NCI-H1417 (cell line): Measurements from ENCODE around the gene TRABD2B.
A peak's percentile ranks its signal among the peaks of the same experiment; 100 is the strongest.

ENCODE experiments used
- DNase-seq, 3 experiments: peaks; one replicate each; lab custom pipeline; 2025; lab: John Stamatoyannopoulos, UW

TRABD2B gene

DNA sequence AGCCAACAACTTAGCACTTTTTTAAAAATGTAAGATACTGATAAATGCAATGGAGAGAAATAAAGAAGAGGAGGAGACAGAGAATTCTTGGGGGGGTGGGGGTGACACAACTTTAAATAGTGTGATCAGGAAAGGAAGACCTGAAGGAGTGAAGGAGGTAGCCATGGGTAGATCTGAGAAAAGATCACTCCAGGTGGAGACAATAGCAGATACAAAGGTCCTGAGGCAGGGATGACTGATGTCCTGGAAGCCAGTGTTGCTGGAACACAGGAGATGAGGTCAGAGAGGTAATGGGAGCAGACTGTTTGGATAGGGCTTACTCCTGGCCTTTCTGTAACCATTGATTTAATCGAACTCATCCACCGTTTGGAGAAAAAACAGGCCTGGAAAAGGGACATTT, 24.6 kb upstream of the TRABD2B start:
- DNase-seq: no peak

DNA sequence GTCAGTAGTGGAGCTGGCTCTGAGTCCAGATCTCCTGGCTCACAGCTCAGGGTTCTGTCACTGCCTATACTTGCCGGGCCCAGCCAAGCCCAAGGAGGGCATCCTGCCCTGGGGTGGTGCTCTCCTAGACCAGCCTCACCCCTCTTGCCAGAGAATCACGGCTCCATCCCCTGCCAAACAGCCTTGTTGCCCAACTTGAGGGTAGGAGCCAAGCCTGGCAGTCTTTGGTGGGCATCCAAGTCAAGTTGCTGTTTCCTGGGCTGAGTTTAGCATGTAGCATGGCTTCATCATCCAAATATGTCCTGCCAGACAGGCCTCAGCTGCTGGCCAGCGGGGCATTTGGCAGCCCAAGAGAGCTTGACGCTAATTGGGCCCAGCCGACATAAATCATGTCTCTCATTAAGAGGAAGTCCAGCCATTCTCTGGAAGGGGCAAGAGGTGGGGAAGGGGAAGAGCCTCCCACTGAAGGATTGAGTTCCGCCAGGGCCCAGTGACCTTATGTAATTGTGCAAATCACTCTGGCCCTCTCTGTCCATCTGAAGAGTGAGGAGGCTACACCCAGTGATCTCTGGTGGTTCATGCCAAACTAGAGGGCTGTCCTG, 22.6 kb upstream of the TRABD2B start:
- DNase-seq: no peak

DNA sequence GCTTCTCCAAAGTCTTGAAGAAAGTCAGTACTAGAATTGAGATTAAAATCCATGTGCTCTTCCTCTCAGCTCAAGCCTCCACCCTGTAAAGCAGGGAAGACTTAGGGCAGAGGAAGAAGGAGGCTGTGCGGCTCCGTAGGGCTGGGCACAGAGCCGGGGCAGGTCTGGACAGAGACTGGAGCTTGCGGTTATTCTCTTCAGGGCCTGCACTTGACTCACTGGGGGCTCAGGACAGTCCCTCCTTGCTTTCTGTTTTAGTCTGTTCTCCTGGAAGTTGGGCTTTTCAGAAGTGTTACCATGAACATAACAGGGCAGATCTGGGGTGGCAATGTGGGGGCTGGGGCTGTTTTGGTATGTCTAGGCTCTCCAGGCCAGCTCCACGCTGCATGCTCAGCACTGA, 21.6 kb upstream of the TRABD2B start:
- DNase-seq: no peak

DNA sequence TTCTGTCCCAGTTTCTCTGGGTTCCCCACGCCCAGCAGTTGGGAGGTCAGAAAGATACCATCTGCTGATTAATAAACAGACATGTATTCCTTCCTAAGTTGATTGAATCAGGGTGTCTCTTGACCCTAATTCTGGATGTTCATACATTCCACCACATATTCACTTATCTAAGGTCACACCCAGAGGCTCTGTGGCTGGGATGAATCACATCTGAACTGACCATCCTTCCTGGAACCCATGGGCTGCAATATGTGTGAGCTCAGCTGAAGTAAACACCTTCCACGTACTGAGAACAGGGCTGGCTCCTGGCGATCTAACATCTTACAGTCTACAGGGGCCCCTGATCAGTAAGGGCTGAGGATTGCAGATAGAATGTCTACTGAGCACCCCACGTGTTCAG, 20.5 kb upstream of the TRABD2B start:
- DNase-seq: no peak

DNA sequence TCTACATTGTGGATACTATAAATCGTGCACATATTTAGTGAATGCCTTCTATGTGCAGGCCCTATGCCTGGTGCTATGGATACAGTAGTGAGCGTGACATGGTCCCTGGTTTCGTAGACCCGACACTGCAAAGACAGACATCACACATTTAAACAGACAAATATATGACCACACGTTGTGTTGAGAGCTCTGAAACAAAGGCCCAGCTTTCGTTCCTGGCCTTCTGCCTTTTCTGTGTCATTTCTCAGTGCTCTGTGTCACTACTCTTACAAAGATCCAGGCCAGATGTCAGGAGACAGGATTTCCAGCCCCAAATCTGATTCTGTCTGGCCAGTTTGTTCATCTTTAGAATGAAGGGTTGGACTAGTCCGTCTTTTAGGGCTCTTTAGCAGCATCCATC, 19.3 kb upstream of the TRABD2B start:
- no peak for DNase-seq

DNA sequence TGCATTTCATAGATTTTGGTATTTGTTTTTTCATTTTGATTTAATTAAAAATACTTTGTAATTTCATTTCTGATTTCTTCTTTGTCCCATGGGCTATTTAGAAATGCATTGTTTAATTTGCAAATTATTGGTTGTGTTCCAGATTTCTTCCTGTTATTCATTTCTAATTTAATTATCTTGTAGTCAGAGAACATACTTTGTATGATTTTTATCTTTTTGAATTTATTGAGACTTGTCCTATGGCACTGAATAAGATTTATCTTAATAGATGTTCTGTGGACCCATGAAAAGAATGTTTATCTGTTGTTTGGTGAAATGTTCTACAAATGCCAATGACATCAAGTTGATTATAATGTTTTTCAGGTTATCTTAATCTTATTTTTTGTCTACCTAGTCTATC, 16.1 kb upstream of the TRABD2B start:
- no peak for DNase-seq

DNA sequence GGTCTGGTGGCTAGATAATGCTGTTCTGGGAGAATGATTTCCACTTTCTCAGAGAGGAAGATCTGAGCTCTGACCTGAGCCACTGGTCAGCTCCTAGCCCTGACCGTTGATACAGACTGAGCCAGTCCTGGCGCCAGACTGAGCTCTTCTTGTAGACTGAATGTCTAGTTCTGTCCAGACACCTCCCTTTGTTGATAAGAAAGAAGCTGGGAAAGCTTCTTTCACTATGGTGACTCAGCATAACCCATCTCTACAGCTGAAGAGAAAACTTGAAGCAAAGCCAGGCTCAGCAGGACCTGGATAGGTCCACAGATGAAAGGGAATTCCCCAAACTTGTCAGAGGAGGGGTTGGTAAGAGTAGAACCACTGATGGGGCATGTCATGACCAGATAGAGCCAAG, 9.9 kb upstream of the TRABD2B start:
- DNase-seq: no peak

DNA sequence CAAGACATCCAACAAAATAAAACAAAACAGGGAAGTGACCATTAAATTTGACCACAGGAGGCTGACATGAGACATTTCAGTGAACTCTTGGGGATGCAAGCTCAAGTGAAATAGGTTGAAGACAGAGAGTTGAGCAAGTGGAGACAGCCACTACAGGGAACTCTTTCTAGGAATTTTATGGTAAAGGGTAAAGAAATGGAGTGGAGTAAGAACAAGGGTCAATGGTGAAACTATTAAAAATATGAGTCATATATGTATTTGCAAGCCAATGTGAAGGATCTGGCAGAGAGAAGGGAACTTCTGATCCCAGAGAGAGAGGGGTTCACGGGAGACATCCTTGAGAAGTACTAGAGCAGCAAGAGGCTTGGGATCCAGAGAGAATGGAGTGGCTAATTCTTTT, 9.1 kb upstream of the TRABD2B start:
- DNase-seq: no peak

DNA sequence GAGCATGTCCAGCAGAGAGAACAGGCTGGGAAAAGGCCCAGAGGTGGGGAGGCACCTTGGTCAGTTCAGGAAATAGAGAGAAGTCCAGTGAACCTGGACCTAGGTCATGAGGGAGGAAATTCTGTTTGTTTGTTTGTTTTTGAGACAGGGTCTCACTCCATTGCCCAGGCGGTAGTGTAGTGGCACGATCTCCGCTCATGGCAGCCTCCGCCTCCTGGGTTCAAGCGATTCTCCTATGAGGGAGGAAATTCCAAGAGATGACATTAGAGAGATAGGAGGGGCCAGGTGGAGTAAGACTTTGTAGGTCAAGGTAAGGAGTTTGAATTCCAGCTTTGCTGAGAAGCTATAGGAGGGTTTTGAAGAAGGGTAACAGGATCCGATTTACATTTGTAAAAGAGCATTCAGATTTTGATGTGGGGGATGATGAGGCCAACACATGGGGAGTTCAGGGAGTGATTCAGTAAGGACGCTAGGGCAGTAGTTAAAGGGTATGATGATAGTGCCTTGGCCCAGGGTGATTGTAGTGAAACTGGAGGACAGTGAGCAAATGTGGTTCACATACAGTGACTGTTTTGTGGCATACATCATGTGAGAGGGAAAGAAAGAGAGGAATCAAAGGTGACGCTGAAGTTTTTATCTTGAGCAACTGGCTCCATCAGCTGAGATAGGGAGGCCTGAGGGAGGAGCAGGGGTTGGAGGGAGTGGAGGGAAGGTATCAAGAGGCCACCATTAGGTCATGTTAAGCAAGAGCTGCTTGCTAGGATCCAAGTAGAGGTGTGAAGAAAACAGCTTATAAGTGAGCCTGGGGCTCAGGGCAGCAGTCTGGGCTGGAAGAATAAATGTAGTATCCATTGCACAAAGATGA, 8.3 kb upstream of the TRABD2B start:
- DNase-seq: no peak

DNA sequence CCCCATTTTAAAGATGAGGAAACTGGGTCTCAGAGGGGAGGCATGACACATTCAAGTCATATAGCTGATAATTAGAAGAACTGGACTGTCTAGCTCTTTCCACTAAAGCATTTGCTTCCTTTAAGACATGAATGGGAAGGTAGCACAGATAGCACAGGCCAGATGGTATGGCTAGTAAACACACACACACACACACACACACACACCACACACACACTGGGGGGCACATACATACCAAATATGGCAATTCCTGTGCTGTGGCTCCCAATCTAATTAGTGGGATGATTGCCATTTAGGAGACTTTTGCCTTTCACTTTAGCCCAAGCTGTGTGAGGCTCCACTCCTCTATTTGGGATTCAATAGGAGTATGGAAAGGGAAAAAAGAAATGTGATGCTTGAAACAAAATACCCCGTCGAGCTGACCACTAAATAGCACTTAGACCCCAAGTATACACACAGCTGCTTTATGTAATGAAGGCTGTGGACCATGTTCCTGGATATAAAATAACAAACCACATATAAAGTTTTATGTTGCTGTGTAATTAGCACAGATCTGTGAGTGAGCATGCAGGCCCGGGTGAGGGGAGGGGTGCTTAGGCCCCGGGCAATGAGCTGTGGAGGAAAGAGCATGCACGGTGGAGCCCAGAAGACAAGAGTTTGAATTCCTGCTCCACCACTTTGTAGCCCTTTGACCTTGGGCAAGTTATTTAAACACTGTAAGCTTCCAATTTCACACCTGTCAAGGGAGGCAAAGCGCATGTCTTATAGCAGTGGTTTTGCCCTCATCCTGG, 6.8 kb upstream of the TRABD2B start:
- DNase-seq: peak; percentile 74 to 92 (median 87)

DNA sequence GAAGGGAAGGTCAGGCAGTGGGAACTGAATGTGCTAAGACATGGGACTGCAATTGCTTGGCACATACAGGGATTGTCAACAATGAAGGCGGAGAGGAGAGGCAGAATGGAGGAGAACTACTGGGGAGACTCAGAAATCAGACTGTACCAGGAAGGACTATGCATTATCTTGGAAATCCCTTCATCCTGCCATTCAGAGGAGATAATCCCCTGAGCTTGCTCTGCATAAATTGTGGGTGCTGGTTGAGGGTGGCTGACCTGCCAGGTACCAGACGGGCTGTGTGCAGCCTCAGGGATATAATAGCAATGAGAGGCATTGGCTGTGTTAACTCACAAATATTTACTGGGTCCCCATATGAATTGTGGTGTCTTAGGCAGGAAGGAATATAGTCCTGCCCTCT, 5.0 kb upstream of the TRABD2B start:
- DNase-seq: no peak

DNA sequence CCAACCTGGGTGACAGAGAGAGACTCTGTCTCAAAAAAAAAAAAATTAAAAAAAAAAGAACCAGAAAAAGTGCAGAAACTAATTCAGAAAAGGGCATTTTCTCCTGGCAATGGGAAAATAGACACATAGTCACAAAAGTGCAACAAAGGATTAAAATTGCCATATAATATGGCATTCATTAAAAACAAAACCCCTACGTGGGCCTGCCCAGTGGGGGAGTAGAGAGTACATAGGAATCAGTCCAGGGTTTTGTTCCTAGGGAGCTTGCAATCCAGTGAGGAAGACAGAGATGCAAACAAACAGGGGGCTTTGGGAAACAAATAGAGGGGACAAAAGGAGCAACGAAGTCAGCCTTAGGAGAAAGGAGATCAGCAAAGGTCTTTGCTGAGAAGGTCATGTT, 4.5 kb upstream of the TRABD2B start:
- no peak for DNase-seq

DNA sequence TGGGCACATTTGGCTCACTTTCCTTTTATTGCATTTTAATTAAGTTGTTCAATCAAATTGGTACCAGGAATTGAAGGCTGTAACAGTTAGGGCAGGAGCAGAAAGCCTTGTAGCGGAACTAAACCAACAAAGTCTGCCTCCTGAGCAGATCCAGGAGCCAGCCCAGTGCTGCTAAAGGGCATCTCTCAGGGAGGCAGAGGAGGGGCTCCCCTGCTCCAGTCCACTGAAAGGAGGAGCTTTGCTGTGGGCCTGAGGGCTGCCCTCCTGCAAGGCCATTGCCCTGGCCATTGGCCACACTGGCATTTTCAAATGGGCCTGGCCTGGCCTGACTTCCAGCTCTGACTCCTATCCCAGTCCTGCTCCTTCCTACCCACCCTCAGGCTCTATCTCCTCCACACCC, 3.7 kb upstream of the TRABD2B start:
- DNase-seq: peak in 1 of 3 experiments; percentile 13

DNA sequence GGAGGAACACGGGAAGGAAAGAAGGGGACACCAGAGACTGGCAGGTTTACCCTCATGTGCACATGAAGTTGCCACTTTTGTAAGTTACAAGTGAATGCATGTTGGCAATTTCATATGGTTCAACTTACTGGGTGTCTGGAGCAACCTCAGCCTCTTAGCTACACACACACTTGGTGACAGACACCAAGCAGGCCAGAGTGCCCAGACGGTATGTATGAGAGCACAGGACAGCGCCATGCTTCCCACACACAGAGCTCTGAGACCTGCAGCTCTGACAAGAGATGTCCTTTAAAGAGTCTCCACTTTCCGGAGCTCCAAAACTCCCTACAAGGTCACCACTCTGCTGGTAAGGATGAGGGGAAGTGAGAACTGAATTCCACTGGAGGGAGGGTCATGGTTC, 1.9 kb upstream of the TRABD2B start:
- no peak for DNase-seq

DNA sequence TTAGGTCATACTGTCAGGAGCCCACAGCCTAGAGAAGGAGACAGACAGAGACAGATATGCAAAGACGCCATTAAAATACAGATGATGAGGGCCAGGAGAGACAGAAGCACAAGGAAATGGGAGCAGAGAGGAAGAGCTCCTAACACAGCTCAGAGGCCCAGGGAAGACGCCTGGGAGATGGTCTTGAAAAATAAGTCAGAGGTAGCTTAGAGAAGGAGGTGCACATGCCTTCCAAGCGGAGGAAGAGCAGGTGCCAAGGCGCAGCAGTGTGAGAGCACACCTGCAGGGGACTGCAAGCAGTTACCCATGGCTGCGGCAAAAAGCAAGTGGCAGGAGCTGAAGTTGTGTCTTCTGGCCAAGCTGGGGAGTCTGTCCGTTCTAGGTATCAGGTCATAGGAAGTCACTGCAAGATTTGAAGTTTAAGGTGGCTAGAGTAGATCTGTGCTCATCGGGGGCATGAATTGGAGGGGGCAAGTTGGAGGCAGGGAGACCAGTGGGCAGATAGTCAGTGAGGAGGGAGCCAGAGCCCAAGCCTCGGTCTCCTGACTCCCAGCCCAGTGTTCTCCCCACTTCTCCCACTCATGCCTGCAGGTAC, 1.3 kb upstream of the TRABD2B start:
- DNase-seq: no peak

DNA sequence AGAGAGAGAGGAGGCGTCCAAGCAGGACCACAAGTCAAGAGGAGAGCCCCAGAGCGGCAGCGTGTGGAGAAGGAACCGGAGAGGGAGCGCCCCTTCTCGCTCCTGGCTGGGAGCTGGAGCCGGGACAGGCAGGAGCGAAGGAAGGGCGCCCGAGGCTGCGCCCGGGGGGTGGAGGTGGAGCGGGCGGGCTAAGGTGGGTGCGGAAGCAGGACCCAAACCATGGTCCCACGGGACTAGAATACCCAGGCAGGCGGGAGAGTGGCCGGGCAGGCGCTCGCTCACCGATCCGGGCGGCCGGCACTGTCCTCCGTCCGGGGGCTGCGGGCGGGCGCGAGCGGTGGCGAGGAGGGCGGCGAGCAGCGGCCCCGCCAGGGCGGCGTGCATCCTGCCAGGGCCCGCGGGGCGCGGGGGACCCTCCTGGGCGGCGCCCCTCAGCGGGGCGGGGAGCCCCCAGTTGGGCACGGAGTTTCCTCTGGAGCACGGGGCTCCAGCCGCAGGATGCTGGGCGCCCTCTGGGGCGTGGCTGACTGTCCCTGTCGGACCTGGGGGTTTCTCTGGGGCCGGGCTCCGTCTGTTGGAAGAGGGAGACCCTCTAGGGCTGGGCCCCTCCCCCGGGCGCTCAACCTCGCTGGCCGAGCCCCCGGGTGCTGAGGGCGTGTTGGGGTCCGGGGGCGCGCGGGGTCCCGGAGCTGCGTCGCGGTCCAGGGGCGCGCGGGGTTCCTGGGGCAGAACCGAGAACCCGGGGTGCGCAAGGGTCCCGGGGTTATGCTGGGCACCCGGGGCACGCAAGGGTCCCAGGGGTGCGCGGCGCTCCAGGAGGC, 569 bp downstream of the TRABD2B start:
- DNase-seq: peak in 1 of 3 experiments; percentile 30

DNA sequence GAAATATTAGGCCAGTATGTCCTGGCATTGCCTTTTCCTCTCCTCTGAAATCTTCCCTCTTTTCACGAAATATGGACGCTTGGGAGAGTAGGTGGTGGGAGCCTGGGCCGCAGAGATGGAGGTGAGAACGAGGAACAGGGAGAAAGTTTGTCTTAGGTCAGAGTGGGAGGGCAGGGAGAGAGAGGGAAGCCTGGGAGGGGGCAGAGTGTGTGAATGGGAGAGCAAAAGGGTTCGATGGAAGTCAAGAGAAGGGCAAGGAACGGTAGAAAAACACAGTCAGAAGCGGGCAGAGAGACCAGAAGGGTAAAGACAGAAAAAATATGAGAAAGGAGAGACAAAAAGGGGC, 1.2 kb downstream of the TRABD2B start:
- DNase-seq: no peak

DNA sequence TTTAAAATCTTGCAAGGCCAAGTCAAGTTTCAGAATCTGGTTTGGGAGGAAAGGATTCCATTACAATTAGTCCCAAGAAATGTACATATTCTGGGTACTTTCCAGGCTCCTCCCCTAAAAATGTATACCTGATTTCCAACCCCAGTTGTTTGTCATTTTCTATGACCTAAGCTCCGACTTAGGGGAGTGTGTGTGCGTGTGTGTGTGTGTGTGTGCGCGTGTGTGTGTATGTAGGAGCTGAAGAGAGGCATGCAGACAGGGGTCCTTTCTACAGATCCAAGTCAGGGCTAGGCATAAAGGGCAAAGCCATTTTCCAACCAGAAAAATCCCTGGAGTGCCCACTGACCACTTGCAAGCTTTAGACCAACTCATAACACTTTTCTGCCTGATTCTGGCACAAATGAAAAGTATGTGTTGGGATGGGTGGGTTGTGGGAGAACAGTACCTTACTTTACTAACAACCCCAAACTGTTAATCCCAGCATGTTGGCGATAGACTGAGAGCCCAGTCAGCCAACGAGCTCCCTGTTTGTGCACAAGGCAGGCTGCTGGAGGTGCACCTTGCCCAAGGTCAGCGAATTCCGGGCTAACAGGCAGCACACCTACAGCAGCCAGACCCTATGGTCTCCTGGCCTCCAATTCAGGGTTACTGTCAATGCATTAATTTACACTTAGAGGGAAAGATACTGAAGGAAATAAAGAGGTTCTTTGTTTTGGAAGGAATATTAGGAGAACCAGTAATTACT, 1.7 kb downstream of the TRABD2B start:
- DNase-seq: no peak

DNA sequence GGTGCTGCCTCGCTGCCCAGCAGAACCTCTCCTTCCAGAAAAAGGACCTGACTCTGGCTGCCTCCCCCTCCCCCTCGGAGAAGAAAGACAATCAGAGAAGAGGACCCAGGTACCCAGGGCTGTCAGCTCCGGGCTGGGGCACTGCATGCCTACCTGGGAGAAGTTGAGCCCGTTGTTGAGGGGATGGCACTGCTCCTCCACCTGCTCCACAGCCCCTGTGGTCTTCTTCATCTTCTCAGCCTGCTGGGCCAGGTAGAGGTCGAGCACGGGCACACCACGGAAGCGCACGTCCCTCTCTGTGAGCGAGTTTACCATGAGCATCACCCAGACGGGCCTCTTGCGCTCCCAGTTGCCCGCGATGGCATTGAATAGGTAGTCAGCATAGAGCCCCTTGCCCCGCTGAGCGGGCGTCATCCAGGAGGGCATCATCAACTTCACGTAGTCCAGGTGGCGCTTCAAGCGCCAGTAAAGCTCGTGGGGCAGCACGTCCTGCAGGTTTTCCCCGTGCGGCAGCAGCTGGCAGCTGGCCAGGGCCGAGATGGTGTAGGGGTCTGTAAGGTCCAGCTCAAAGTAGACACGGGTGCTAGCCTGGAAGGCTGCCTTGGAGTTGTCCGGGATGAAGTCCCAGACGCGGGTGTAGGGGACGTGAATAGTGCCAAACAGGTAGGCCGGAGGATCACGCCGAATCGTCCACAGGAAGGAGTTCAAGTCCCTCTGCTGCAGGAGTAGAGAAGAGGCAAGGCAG, 3.1 kb downstream of the TRABD2B start:
- DNase-seq: no peak

DNA sequence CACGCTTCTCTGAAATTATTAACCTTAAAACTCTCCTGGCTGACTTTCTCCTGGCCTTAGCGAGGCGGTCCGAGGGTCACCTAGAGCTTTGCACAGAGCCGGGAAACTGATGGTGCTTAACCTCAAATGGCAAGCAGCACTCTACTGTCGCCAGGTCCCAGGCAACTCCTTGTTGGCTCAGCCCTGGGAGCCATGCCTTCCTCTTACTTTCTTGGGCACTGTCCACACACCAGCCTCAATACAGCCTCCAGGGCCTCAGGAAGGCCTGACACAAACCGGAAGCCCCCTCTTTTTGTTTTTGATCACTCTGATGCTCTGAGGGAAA, 3.8 kb downstream of the TRABD2B start:
- DNase-seq: no peak
